ENCODE data around the gene TACR1.

DNA sequence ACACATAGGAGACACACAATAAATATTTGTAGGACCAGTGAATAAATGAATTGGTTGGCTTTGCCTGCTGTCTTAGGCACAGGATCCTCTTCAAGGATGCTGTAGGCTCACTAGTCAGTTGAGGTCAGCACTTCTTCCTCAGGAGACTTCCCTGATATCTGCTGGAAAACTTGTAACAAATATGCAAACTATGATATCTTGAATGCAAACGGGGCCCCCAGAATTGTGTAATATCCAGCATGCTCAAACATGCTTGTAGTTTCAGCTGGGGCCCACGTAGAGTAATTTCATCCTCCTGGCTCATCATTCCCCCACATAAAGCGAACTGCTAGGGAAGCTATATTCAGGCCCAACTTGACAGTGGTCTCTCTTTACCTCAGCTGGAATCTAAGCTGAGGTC is 197.3 kb downstream of the TACR1 start:
- TF ChIP-seq CTCF (IDR thresholded peaks at IDR 0.05) (no peak), POLR2A (IDR thresholded peaks at IDR 0.05) (no peak)
